Measurements from ENCODE around the gene PSMD6.
A peak's percentile ranks its signal among the peaks of the same experiment; 100 is the strongest.

Gene PSMD6

DNA sequence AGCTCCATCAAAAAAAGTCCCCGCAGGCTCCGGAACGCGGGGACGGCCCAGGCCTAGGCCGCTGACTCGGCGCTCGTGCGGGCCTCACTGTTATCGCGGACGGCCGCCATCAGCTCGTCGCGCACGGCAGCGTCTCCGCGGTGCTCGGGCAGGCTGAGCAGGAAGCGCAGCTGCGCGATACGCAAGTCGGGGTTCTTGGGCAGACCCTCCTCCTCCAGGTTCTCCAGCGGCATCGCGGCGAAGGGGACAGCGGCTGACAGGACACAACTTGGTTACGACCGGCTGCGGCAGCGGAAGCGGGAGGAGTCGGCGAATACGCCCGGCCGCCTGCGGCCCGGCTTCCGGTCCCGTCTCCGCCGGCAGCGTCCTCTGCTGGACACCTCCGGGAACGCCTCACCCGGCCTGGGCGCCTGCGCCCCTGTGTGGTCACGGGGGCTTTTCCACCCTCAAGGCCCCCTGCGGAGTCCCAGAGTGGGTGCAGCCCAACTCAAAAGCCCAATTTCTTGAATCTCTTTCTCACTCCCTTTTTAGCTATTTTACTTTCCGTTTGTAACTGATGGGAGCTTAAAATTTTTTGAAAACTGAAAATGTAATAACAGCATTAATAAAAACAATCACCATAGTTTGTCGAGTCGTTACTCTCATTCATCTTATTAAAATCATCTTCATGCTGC, at the start of gene PSMD6:
PSMD6 (minus strand) TSS at position 308 of the 674 bp plus-strand sequence; CDS start at position 233, 75 bp downstream.
- peak; percentile 86 for DNase-seq

DNA sequence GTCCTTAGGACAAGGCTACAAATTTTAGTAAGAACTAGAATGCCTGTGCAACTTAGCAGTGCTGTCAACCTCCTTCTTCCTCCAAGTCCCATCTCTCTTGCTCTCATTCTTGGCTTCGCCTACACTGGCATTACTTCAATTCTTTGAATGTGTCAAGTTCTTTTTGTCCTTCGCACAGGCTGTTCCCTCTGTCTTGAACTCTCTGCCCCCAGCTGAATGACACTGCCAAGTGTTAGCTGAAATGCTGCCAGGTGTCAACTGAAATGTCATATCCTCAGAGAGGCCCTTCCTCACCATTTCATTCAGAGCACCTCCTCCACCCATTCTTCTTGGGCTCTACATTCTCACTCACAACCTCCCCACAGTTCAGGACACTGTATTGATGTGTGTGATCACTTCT, 48.8 kb upstream of the PSMD6 start:
- DNase-seq: no peak

DNA sequence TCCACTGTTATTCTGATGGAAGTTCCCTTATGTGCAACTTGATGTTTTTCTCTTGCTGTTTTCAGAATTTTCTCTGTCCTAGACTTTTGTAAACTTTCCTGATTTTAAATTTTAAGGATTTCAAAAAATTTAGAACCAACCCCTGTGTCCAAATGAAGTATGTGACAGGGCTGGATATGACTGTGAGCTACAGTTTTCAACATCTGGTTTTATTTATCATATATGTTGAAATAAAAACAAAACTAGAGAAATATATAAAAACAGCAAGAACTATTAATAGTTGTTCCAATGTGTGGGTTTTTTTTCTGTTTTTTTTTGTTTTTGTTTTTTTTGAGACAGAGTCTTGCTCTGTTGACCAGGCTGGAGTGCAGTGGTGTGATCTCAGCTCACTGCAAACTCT, 47.4 kb upstream of the PSMD6 start:
- DNase-seq: no peak

DNA sequence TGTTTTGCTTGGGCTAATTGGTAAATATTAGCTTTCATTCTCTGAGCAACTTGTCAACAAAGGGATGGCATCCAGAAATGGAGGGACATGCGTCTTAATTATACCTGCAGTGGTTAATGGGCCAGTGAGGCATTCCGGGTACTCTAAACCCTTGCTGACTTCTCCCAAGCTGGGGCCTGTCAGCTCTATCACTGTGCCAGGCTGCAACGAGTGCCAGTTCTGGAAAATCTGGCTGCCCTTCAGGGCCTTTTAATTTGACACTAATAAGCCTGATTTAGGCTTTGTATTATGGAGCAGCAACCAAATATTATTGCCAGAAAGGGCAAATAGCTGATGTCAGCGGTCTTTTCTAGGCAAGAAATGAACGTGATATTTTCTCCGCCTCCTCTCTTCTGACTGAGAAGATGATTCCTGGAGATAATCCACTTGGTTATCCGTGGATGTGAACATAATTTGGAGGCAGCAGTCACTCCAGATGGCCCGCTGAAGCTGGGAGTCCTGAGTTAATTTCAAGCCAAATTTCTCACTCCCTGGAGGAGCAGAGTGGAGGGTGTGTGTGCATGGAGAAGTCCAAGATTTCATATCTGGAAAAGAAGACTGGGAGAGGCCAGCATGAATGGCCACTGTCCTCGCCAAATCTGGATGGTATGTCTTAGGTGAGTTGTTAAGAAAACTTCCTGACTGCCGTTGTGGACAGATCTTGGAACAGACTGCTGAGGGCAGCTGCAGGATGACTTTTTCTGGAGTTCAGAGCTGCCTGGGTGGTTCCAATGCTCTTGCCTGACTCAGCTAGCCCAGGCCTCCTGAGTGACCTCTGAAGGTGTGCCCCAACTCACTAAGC, 44.4 kb upstream of the PSMD6 start:
- DNase-seq: peak; percentile 51

DNA sequence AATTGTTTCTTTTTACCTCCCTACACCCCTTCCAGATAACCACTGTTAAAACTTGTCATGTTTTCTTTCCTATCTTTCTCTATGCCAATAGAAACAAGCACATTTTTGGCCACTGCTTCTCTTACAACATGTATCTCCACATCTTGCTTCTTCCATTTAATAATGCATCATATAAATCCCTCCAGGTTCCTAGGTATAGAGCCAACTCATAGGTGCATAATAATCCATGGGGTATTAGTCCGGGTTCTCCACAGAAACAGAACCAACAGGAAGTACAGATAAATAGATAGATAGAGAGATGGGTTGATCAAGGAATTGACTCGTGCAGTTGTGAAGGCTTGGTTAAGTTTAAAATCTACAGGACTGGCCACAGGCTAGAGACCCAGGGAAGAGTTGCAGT, 41.5 kb upstream of the PSMD6 start:
- no peak for DNase-seq

DNA sequence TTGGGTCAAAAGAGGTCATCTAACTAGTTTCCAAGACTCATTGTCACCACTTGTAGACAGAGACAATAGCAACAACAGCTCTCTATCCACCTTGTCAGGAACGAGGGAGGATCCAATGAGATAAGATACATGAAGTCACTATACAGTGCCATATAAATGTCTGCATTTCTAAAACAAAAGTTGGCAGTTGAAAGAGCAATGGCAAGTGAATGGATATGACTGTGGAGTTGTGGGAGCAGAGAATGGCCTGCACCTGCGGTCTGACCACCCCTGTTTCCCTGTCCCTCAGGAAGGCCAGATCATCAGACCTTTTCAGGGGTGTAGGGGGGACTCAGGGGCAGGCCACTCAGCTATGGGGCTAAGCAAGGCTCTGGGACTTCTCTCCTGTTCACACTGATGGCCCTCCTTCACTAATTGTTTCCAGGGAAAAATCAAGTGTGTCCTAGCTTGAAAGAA, 40.7 kb upstream of the PSMD6 start:
- DNase-seq: no peak

DNA sequence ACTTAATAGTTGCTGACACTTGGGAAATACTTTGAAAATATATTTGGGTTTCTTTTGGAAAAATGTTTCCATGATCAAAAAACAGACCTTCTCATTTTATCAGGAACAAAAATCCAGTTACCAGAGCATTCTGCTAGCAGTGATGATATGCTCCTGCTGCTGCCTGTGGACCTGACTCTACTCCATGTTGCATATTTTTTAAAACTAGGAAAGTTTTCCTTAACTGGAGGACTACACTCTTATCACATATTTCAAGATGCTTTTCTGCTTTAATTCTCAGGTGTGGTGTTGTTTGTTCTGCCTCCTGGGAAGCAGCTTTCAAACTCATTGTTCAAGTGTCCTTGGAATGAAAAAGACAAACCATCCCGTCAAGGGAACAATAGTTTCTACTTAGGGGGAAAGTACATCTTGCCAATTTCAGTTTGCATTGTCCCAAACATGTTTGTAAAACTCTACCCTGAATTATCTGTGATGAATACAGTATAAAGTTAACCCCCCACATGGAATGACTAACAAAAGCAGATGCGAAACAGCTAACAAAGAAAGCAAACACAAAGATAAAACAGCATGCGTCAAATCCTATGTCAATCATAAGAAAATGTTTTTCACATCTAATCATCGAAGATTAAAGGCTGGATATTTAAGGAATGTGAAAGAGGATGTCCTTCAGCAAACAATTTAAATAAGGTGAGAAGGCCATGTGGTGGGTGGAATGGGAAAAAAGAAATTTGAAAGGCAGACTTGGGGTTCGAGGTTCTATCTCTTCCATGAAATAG, 40.1 kb upstream of the PSMD6 start:
- DNase-seq: peak; percentile 55

DNA sequence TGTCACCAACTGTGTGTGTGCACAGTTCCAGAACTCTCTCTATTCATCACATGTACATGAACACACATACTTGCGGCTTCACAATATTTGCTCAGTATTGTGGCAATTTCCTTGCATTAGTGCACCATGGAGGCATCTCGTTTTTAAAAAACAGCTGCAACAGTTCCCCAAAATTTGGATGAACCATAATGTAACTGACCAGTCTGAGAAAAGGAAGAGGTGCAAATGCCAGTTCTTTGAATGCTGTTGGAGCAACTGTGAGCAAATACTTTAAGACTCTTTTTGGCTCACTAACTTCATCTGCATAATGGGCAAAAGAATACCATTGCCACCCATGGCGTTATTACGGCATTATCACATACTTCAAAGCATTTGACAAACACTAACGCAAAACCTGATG, 38.3 kb upstream of the PSMD6 start:
- DNase-seq: no peak

DNA sequence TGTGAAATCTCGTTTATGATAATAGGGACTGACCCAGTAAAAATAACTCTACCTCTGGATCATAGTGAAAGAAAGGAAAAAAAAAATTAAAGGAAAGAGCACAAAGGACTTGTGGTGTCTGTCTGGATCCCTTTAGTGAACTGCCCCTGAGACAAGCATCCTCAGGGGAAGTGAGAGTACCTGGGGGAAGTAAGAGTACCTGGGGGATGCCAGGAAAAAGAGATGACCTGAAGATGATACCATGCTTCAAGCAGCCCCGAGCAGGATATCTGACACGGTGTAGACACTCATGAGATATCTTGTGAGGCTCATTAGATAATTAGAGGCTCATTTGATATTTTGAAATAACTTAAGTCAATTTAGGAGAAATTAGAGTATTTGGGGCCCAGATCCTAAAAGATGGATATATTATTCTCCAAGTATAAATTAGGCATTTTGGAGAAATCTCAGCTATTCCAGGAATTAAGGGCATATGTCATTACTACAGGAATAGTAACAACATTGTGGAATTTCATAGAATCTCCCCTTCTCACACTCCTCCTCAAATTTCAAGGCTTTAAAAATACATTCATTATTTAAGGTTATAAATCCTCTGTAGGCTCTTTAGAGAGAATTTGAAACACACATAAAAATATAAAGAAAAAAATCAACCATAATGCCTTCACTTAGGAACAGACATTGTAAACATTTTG, 36.3 kb upstream of the PSMD6 start:
- no peak for DNase-seq

DNA sequence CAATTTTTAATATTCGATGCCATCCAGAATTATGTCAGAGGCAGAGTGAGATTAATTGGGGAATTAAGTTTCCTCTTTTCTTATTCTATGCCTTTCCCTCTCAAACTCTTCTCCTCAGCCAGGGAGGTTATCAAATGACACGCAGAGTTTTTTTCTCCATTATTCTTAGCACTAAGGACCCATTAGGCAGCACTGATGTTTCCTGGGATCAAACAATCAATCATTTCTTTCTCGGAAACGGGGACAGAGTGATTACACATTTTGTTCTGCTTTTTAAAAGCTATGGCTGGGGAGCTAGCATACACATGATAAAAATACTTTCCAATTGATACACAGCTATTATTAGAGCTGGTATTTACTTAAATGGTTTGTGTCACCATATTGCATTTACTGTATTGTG, 35.3 kb upstream of the PSMD6 start:
- peak; percentile 27 for DNase-seq

DNA sequence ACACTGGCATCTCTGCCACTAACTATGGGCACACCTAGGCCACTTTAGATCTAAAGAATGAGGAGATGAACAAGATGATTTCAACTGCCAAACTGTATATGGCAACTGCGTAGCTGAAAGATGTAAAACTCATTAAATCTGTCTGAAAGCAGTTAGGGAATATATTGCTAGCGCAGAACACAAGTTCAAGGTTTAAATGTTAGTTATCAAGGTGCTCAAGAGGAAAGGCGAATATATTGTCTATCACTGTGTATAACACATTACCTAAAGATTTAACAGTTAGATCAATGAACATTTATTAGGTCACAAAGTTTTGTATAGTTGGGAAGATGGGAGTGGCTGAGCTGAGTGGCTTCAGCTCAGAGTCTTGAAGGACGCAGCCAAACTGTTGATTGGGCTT, 33.9 kb upstream of the PSMD6 start:
- DNase-seq: no peak

DNA sequence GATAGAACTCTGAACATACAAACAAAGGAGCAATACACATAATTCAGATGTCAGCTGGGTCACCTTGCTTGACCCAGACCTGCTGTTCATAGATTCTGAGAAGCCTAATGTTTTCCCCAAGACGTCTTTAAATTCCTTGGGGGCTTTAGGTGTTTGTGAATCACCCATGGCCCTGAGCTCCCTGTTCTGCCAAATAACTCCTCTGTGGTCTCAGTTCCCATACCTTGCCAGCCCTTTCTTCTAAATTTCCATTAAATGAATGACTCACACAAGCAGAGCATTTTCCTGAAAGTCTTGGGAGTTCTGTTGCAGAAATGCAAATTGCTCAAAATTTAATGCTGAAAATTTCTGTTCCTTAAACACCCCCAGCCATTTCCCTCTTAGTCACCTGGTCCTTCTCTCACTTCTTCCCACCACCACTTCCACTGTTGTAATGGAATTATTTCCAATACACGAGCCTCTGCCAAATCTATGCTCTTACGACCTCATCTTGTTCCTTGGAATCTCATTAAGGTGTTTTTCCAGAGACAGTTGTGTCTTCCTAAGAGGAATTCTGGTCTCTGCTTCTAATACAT, 33.4 kb upstream of the PSMD6 start:
- DNase-seq: no peak

DNA sequence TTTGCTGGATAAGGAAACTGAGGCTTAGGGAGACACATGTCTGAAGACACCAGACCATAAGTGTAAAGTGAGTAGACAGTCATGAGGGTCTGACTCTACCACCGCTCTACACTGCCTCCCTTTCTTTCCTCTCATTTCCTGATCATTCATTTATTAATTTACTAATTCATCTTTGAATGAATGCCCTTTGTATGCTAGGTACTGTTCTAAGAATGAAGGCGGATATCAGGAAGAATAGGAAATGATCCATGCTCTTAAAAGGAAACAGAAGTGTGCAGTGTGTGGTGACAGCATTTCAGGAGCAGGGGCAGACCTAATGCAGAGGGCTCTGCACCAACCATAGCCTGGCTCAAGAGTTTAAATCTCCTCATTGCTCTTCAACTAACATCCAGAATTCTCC, 31.8 kb upstream of the PSMD6 start:
- DNase-seq: no peak

DNA sequence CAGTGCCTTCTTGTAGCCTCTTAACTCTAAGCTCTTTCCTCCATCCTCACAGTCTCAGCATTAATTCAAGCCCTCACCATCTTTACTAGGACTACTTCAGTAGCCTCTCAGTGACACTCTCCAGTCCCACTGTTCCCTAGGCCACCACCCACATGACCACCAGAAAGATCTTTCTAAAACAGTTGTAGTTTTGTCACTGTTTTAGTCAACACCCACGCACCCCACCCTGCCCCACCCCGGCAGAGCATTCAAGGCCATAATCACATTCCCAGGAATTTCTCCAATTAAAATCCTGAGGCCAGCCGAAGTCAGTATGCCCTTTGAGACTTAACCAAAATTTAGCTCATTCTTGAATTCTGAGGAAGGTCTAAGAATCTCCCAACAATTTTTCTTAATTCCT, 31.2 kb upstream of the PSMD6 start:
- no peak for DNase-seq

DNA sequence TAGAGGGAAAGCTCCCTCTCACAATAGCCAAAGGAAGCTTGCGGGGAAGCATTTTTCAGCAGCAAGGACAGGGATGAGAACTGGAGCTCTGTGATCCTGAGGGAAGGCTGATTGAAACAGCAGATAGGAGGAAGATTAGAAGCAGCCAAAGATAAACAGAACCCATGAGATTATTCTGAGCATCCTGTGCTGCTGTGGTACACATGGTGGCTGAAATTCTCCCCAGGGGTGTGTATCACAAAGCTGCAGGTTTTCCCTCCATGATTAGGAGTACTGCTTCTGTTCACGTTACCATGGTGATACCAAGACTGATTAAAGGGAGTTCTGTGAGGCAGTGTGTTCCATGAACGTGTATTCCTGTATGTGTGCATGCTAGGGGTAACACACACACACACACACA, 30.3 kb upstream of the PSMD6 start:
- DNase-seq: peak; percentile 46

DNA sequence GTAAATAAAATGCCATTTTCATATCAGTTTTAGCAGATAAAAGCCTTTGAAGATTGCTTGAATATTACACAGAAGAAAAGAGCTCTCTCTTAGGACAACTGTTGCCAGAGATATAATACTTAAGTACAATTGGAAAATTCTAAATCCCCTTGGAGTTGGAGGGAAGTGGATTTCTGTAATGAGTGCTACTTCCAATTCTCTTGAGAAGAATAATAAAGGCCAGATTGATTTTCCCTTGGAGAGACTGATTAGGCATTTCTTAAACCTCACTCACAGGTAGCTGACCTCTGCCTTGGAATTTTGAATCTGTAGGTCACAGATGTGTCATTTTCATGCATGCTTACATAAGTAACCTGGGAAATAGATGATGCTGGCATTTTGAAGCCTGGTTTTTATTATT, 29.8 kb upstream of the PSMD6 start:
- no peak for DNase-seq

DNA sequence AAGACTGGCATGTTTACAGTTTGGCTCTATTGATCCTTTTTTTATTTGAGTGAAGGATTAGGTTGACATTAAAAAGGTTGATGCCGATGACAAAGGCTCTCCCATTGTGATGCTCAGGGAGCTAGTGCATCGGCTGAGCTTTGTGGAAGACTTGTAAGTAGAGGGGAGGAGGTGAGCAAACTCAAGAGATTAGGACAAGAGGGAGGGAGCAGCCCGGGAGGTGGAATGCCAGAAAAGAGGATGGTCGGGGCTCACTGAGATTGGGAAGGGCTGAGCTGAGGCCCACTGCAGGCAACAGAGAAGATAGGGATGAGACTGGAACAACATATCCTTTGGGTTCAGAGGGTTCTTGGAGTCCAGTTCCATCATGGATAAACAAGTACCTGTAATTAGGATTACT, 26.5 kb upstream of the PSMD6 start:
- no peak for DNase-seq

DNA sequence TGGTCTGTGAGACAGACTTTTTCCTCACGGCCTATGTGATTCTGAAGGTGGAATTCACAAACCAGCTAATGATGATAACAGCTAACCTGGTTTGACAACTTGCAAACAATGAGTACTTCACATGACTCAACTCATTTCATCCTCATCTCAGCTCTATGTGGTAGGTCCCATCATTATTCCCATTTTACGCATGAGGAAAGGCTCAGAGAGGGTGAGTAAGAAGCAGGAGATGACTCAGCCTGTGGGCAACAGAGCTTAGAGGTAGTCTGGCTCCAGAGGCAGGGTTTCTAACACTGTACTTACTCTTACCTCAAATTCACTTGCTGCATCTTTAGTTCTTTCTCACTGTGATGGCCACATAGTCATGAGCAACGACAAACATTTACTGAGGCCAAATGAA, 25.8 kb upstream of the PSMD6 start:
- DNase-seq: no peak

DNA sequence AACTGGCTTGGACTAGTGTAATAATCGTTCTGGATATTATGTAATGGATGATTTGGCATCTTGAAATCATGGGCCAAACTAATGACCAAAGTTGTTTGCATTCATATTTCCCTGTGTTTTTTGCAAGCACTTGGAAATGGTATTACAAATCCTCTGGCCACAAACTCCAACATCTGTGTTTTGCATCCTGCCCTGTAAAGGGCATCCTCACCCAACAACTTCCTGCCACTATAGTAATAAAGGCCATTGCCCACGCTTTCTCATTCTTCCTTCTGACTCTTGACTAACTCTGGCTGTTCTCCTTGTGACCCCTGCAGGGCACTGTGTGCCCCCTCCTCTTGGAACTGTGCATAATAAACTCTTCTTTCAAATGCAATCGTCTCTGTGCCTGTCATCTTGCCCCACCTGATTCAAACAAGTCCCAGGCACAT, 25.4 kb upstream of the PSMD6 start:
- DNase-seq: no peak

DNA sequence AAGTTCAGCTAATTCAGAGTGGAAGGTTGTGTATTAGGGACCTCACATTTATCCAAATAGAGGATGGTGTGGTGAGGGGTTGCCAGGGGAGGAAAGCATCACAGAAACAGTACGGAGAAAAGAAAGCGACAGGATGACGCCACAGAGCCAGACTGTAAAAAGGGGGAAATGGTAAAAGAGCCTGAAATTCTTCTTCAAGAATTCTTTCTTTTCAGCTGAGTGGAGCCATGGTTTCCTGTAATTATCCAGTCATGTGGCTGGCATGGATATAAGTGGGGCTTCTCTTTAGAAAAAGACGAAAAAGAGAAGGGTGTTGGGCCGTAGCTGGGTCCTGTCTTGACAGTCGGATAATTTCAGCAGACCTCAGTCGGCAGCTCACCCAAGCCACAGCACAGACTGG, 24.5 kb upstream of the PSMD6 start:
- DNase-seq: no peak

DNA sequence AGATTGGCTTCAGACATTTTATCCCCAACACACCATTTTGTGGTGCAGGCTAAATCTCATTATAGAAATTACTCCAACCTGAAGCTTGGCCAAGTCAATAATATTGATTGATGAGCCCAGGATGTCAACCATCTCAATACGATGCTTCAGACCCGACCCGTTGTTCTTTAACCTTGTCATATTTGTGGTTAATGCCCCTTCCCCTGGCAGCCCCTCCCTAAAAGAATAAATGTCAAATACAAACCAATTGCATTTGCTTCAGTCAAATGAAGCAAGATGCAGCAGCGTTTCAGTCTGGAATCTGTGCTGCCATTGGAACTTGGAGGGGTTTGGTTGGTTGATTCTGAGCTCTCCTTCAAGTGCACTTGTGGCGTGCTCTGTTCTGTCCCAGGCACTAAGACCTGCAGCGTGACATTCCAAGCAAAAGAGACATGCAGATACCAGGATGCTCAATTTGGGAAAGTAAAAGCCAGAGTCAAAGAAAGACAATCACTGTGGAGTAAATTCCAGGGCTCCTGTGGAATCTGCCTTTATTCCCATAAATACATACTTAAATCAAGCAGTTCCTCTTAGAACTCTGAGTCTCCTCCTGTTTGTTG, 23.8 kb upstream of the PSMD6 start:
- DNase-seq: no peak

DNA sequence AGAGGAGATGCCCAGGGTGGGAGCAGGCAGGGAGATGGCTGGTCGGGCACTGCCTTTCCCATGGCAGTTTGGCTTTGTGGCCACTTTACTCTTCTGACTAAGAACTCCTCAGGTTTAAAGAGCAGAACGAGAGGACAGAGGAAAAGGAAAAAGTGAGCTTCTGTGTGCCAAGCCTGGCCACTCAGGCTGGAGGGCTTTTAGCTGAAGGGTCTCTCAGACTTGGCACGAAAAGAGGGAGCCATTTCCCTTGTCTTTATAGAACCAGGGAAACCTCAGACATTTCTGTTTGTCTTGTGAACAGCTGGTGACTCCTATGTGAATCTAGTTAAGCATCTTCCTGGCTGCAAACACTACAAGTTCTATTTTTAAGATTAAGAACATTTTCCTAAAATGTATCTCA, 23.3 kb upstream of the PSMD6 start:
- DNase-seq: peak; percentile 12

Measured in NCI-H69 (cell line).